HG02981 (cell line): ENCODE data around the gene SLC18A3.

ENCODE experiments used
- ATAC-seq: cut with Tn5 transposase; IDR thresholded peaks from one replicate; pipeline ENCODE4 v1.9.1; 2021; ENCODE audit warnings: mild to moderate bottlenecking, moderate library complexity; ENCODE audit not compliant: unreplicated experiment

Gene SLC18A3

DNA sequence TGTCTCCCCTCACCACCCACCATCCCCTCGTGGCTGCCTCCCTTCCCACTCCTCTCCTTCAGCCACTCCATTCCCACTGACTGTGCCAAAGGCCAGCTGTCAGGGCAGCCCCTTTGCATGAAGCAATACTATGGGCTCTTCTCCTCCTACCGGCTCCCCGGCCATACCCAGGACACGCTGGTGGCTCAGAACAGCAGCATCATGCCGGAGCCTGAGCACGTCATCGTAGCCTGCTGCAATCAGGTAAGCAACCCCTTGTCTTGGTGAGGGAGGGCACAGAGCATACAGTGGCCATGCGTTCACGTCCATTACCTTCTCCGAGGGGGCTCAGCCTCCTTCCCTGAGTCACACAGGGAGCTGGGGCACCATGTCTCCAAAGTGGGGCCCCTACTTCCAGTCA lies 15.3 kb downstream of the SLC18A3 start:
- ATAC-seq = no peak

DNA sequence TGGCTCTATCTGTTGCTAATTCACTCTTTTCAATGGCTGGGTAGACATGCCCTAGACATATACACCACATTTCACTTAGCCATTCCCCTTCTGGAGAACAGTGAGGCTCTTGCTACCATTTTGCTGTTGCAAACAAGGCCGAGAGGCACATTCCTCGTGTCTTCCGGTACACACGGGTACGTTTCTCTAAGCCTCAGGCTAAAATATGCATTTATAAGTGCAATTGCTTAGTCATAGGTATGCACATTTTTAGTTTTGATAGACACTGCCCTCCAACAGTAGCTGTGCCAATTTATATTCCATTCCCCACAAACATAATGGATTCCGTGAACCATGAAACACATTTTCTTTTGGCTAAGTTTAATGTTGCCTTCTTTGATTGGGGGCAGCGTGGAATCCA lies 16.9 kb downstream of the SLC18A3 start:
- no peak for ATAC-seq

DNA sequence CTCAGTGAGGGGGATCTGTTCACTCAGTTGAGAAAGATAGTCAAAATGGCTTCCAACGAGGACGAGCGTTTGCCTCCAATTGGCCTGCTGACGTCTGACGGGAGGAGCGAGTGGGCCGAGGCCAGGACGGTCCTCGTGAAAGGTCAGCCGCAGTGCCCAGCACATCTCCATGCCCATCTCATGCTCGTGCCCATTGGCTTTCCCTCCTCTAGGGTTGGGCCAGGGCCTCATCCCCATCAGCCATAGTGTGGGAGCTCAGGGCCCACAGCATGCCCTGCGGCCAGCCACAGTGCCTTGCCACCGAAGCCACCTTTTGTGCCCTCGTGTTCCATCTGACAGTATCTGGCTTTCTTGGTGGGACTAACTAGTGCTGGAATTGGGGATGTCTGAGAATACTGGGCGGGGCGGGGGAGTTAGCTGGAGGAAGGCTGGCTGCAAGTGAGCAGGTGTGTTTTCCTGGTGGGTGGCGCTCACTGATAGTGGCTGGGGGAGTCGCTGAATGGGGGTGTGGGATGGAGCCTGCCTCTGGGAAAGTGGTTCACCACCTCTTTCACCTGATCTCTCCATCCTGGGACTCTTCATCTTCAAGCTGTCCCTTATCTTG lies 17.6 kb downstream of the SLC18A3 start:
- no peak for ATAC-seq

DNA sequence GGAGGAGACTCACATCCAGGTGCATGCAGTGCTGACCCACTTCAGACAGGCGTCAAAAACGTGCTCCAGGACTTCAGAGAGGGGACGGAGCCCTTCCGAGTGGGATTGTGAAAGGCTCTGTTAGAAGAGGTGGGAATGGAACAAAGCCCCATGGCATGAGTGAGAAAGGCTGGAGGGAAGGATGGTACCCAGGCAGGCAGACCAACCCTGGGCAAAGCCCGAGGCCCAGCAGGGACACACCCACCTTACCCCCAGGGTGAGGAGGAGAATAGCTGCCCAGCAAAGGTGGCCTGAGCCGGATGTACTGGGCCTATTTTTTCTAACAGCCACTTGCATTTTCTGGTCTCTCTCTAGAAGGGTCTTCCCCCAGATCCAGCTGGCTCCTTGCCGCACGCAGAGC lies 18.5 kb downstream of the SLC18A3 start:
- no peak for ATAC-seq

DNA sequence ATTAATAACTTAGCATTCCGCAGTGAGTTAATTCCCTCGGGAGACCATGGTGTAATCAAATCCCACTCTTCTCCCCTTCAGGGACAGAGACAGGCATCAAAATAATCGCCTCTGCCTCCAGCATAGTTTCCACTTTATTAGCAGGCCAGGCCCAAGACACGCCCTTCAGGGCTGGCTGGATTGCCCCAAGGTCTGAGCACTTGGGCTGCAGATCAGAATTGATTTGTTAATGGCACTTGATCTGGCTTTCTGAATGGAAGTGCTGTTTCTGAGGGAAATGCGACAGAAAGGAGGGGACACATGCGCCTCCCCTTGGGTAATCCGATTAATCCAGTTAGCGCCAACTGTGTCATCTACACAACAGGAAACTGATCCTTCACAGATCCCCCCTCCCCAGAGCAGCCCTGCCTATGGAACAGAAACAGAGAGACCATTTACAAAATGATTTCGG lies 19.3 kb downstream of the SLC18A3 start:
- no peak for ATAC-seq

DNA sequence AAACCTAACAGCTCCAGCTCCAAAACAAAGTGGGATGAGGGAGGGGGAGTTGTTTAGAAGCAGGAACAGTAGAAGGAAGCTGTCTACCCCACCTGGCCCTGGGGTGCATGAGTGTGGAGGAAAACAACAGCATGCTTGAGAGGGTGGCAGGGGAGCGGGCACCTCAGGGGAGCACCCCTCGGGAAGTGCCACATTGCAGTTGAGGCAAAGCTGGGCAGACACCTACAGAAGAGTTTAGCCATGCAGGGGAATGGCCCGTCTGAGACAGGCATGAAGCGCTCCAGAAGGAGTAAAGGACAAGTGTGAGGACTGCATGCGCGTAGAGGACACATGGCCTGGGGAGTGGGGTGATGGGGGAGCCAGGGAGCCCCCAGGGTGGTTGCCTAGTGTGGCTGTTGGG lies 21.9 kb downstream of the SLC18A3 start:
- ATAC-seq = no peak

DNA sequence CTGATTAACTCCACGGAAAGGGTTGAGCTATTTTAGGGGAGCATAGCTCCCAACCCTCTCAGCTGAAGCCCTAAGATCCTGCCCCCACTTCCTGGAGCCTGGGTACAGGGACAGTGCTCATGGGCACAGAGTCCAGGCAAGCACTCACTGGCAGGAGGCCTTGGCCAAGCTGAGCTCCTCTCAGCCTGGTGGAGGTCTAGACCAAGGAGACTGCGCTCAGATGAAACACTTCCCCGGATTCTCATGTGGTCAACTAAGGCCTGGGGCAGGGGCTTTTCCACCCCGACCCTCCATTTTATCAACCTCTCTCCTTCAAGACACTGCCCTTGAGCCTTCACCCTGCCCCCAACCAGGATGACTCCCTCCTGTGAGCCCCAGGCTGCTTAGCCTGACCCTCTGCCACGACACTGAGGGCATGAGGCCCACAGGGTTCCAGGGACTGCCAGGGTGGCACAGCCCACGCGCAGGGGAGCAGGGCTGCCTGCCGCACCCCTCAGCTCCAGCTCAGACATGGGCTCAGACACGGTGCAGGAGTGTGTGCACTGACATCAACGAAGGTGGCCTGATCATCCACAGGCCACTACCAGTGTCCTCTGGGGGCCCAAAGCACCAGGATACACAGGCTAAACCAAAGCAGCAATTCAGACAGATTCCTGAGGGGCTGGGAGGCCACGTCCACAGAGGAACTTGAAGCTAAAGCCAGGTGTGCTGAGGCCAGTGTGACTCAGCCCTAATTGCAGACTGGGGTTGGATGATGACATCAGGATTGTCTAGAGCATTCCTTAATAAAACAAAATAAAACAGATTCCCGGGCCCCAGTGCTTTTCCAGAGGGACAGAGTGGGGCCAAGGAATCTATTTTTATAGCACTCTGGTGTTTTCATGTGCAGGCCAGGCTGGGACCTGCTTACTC lies 22.6 kb downstream of the SLC18A3 start:
- no peak for ATAC-seq

DNA sequence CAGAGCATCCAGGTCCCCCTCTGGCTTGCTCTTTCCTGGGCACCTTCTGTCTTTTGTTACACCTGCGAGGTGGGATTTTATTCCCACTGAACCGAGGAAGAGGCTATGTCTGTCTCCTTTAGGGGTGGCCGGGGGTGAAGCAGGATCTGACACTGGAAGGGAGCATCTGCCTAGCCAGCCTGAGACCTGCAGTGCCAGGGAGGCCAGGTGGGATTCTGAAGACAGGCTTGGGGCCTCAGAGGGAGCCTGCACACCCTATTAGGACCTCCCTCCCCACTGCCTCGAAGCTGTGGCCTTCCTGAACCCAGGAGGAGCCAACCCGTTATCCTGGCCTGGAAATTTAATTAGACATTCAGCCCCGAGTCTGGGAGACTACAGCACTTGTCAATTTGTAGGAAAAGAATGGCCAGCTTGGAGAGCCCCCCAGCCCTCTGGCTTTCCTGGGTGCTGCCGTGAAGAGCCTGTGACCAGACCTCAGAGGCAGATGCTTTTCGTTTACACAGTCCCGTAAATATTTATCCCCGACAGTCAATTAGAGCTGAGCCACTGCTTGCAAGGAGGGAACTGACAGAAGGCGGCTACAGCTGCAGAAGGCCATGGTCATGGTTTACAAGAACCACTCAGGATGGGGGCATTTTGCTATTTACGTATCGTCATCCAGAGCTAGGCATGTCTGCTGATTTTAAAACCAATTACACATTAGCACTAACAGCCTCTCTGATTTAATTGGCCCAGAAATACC lies 23.4 kb downstream of the SLC18A3 start:
- no peak for ATAC-seq

DNA sequence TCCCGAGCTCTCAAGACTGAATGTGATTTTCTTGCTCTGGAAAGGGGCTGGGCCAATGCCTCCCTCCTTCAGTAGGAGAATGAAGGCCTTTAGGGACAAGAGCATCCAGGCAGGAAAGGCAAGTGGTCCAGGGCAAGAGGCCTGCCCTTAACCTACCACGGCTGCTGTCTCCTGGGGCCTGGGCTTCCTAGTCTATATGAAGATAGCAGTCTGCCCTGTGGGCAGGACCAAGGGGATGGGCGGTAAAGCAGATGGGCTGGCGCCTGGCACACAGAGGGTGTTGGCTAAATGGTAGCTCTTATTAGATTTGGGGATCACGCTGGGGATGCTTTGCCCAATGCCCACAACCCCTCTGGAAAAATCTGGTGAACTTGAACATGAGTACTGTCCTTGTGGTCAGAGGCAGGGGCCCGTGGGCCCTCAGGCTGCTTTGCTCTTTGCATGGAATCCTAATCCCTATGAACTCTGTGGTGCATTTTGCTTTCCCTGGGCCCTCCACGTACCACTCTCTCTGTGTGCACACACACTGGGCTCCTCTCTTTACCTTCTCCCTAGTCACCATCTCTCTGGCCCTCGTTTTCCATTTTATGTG lies 24.1 kb downstream of the SLC18A3 start:
- ATAC-seq = no peak

DNA sequence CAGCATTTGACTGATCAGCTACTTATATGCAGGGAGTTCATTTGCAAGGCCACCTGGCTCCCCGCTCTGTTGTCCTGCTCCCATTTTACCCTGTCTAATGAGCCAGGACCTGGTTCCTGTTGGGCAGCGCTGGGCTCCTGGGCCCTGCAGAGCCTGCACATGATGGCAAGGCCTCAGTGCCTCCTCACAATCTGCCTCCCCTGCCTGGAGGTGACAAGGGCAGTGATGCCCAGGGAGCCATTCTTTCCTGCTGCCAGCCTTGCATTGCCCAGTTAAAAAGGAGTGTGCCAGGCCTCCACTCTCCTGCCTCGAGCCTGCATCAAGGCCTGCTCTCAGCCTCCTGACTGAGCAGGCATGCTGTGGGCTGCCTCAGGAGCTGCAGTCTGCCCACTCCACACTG lies 32.2 kb downstream of the SLC18A3 start:
- no peak for ATAC-seq

DNA sequence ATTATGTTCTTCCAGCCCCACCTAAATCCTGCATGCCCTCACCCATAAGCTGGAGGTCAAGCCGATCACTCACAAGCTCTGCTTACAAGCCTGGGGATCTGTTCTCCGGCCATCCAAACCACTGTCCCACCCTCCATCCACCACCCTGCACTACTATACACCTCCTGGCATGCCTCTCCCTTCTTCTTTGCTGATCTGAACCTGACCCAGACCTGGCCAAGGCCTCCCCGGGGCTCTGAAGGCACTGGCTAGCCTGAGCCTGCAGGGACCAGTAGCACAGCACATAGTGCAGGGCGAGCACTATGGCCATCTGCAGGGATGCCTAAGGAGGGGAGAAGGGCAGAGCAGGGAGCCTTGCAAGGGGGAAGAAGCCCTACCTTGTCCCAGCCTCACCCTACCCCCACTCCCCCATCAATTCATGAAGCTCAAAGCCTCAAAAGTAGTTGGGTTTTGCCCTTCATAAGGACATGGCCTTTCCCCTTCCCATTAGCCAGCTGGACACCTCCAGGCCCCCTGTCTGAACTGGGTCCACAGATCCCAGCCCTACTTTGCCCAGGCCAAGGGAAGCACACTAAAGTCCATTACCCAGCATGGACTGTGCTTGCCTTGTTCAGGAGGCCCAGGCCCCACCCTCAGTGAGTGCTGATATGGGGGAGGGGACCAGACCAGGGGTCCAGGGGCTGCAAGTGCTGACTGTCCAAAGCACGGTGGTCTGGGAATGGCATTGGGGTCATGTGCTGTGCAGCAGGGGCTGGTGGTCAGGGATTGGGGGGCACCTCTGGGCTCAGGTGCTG lies 33.3 kb downstream of the SLC18A3 start:
- ATAC-seq = no peak

DNA sequence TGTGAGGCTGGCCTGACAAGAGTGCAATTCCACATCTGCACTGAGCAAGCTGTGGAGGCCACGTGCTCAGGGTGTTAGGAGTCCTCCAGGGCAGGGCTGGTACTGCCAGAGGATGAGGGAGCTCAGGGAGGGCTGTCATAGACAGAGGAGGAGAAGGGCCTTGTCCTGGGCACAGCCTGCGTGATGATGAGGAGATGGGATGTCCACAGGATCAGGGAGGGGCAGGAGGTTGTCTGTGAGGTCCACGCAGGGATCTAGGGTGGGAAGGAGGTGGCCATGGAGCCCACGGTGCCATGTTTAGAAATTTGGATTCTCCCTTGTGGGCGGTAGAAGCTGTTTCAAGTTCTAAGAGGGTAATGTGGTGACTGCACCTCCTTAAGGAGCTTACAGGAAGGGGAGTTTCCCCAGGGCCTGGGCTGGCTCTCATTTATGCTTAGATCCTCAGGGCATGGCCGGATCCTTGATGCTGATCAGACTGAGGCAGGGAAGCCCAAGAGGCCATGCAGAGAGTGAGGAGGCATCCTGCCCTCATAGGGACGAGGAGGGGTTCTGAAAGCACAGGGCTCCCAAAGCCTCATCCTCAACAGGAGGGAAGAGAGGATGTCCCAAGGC lies 34.0 kb downstream of the SLC18A3 start:
- no peak for ATAC-seq

DNA sequence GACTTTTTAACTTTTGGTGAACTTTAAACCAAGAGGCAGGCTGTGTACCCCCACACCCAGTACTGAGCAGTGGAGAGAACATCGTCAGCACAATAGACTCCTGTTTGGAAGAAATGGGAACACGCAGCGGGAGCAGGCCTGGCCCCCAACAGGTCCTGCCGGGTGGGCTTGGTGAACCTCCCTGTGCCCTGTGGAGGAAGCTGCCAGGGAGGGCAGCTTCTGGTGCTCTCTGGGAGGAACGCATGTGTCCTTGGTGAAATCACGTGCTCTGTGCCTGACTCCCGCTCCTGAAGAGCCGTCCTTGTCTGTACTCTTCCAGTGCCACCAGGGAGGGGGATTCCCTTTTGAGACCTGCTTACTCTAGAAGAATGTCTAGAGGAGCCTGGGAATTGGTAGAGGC lies 35.3 kb downstream of the SLC18A3 start:
- ATAC-seq = no peak

DNA sequence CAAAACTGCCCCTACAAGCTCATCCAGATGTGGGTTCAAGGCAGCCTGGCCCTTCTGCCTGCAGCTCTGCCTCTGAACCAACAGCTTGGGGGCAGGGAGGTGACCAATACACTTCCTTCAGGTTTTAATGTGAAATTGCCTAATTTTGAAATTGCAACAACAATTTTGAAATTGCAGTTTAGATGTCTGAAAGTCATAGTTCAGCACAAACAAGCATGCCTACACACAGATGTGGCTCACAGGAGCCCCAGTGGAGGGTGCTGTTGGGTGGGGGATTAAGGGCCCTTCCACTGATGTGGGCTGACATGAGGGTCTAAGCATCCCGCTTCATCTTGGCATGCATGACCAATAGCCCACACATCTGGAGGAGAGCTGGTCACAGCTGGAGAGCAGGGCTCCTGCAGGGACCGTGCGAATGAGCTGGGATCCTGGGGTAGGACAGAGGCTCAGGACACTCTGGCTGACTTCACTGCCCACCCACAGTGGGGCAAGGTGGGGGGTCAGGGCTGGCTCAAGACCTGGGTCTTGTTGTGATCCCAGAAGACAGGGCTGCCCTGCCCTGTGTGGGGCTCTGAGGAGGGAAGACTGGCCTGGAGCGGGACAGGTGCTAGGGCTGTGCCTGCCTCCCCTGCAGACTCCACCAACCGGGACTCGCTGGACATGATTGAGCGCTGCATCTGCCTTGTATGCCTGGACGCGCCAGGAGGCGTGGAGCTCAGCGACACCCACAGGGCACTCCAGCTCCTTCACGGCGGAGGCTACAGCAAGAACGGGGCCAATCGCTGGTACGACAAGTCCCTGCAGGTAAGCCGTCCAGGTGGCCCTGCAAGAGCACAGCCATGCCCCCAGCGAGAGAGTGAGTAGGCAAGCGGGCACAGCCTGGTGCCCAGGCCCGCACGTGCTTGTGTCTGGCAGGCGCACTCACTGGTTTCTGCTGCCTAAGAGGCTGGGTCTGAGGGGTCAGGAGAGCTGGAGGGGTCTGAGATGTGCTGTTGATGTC lies 36.1 kb downstream of the SLC18A3 start:
- no peak for ATAC-seq

DNA sequence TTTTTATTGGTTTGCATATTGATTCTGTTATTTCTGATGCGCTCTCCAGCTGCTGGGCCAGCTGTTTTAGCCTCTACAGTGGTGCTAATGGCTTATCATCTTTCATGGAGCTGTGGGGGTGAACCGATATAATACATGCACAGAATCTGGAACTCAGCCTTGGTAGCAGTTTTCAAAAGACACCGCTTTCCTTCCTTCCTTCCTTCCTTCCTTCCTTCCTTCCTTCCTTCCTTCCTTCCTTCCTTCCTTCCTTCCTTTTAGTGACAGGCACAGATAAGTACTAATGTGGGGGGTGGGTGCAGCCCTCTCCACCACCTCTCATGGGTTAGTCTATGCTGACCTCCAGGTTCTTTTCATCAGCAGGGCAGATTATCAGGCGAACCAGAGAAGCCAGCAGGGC lies 37.4 kb downstream of the SLC18A3 start:
- no peak for ATAC-seq

DNA sequence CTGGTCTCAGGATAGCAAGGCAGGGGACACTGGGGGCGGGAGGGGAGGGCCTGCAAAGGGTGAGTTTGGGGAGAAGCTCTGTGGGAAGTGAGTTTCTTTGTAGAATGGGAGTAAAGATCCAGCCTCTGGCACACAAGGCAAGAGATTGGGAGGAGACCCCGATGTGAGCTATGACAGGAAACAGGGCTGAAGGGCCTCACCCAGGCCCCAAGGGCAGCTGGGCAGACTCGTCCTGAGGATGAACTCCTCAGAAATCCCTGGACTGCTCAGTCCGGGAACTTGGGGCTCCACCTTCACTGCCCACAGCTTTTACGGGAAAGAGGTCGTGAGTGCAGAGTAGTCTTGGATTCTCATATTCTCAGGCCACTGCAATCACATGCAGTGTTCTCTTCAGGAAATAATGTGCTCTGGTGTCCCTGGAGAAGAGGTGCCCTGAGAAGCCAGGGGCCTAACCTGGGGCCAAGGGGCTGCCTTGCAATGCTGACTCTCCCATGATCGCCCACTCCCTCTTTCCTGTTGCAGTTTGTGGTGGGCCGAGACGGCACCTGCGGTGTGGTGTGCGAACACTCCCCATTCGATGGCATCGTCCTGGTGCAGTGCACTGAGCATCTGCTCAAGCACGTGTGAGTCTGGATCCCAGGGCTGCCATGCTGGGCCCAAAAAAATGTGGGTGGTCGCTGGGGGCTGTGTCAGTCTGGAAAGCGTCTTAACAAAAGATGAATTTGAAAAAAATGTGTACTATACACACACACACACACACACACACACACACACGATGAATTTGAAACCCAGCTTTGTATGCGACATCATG lies 38.1 kb downstream of the SLC18A3 start:
- no peak for ATAC-seq

DNA sequence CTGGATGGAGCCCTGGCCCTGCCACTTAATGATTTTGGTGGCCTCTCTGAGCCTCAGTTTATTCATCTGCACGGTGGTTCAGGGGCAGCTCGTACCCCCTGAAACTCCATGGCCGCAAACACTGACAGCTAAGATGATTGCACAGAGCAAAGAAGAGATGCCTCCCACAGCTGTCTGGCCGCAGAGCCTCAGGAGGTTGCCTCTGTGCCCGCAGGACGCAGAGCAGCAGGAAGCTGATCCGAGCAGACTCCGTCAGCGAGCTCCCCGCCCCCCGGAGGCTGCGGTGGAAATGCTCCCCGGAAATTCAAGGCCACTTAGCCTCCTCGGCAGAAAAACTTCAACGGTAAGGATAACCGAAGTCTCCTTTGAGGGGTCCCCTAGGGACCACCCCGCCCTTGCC lies 39.2 kb downstream of the SLC18A3 start:
- ATAC-seq = no peak
